Putamen (tissue), 1 donor: ENCODE data around the gene NHLH1.

Experiments used
- DNase-seq: peaks from one replicate; pipeline ENCODE4 v3.0.0-alpha.2; 2016; ENCODE audit warnings: low spot score

The NHLH1 gene

GRCh38 chr1:160366731-160367515 is at the start of gene NHLH1:
NHLH1 (plus strand) TSS chr1:160367071; CDS start chr1:160370732, 3,661 bp downstream.
- DNase-seq = no peak

- DNase-seq = no peak
These were observed 44.0 kb upstream of the NHLH1 start for GRCh38 chr1:160322831-160323230.

GRCh38 chr1:160325252-160325651 is 41.6 kb upstream of the NHLH1 start:
- no peak for DNase-seq

GRCh38 chr1:160326418-160326817 is 40.5 kb upstream of the NHLH1 start:
- no peak for DNase-seq

- peak; percentile 83 for DNase-seq
These were observed 38.7 kb upstream of the NHLH1 start for GRCh38 chr1:160328184-160328583.

GRCh38 chr1:160330119-160330518 is 36.8 kb upstream of the NHLH1 start:
- DNase-seq = no peak

GRCh38 chr1:160332516-160332915 is 34.4 kb upstream of the NHLH1 start:
- DNase-seq = no peak

- DNase-seq = no peak
These were observed 28.3 kb upstream of the NHLH1 start for GRCh38 chr1:160338580-160338979.

- no peak for DNase-seq
These were observed 26.7 kb upstream of the NHLH1 start for GRCh38 chr1:160340146-160340545.

GRCh38 chr1:160340866-160341265 is 26.0 kb upstream of the NHLH1 start:
- no peak for DNase-seq

GRCh38 chr1:160342526-160342925 is 24.3 kb upstream of the NHLH1 start:
- no peak for DNase-seq

- DNase-seq = peak; percentile 93
These were observed 23.7 kb upstream of the NHLH1 start, which contains the start of the genes COPA and NCSTN for GRCh38 chr1:160342953-160343869. COPA (minus strand) TSS chr1:160343250; CDS start chr1:160343170, 80 bp downstream. NCSTN (plus strand) TSS chr1:160343383; CDS start chr1:160343397, 14 bp downstream.

GRCh38 chr1:160344241-160344640 is 22.6 kb upstream of the NHLH1 start:
- no peak for DNase-seq

GRCh38 chr1:160344936-160345335 is 21.9 kb upstream of the NHLH1 start:
- DNase-seq = no peak

GRCh38 chr1:160346463-160346862 is 20.4 kb upstream of the NHLH1 start:
- no peak for DNase-seq

GRCh38 chr1:160346958-160347357 is 19.9 kb upstream of the NHLH1 start:
- DNase-seq = no peak

- DNase-seq = no peak
These were observed 15.2 kb upstream of the NHLH1 start for GRCh38 chr1:160351629-160352028.

GRCh38 chr1:160352555-160352954 is 14.3 kb upstream of the NHLH1 start:
- no peak for DNase-seq

- no peak for DNase-seq
These were observed 13.6 kb upstream of the NHLH1 start for GRCh38 chr1:160353223-160353622.

GRCh38 chr1:160354388-160354985 is 12.4 kb upstream of the NHLH1 start:
- no peak for DNase-seq

- DNase-seq = no peak
These were observed 9.4 kb upstream of the NHLH1 start for GRCh38 chr1:160357286-160358002.

DNA sequence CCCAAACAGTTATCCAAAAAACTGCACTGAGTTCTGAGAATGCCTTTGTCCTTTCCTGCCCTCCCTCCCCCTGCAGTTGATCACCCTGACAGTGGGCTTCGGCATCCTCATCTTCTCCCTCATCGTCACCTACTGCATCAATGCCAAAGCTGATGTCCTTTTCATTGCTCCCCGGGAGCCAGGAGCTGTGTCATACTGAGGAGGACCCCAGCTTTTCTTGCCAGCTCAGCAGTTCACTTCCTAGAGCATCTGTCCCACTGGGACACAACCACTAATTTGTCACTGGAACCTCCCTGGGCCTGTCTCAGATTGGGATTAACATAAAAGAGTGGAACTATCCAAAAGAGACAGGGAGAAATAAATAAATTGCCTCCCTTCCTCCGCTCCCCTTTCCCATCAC is 8.8 kb upstream of the NHLH1 start:
- DNase-seq = no peak
